Measurements from ENCODE around the gene SFXN5.

SFXN5 gene

GRCh38 chr2:73106791-73107190, 35.3 kb upstream of the SFXN5 start:
- no peak overlapping the region for H3K4me3 ChIP-seq (ENCODE audit: low read depth, low read length)
- TF ChIP-seq, protein P1, sequence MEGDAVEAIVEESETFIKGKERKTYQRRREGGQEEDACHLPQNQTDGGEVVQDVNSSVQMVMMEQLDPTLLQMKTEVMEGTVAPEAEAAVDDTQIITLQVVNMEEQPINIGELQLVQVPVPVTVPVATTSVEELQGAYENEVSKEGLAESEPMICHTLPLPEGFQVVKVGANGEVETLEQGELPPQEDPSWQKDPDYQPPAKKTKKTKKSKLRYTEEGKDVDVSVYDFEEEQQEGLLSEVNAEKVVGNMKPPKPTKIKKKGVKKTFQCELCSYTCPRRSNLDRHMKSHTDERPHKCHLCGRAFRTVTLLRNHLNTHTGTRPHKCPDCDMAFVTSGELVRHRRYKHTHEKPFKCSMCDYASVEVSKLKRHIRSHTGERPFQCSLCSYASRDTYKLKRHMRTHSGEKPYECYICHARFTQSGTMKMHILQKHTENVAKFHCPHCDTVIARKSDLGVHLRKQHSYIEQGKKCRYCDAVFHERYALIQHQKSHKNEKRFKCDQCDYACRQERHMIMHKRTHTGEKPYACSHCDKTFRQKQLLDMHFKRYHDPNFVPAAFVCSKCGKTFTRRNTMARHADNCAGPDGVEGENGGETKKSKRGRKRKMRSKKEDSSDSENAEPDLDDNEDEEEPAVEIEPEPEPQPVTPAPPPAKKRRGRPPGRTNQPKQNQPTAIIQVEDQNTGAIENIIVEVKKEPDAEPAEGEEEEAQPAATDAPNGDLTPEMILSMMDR (IDR thresholded peaks at IDR 0.05; ENCODE audit: low read depth, low read length, missing control alignments) = no peak
- DNase-seq (ENCODE audit: low read depth) = no peak

GRCh38 chr2:73105511-73105971, 34.0 kb upstream of the SFXN5 start:
- no peak overlapping the region for H3K4me3 ChIP-seq (ENCODE audit: low read depth, low read length)
- no peak for DNase-seq (ENCODE audit: low read depth)
- TF ChIP-seq, protein P1 (IDR thresholded peaks at IDR 0.05; ENCODE audit: low read depth, low read length, missing control alignments) = no peak

DNA sequence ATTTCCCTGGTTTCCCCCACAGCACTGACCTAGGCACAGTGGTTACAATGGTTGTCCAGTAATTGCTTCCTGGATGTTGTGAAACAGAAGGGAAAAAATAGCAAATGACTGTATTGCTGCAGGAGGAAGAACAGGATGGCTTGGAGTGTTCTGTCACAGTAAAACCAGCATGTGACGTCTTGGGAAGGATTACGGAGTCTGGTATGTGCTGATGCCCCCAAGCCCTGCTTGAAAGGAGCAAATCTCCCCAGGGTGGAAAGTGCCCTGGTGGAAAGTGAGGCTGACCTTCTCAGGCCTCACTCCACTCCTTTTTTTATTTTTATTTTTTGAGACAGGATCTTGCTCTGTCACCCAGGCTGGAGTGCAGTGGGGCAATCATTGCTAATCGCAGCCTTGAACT, 33.4 kb upstream of the SFXN5 start:
- no peak for DNase-seq (ENCODE audit: low read depth)
- TF ChIP-seq, protein P1 (IDR thresholded peaks at IDR 0.05; ENCODE audit: low read depth, low read length, missing control alignments) = no peak
- H3K4me3 ChIP-seq (ENCODE audit: low read depth, low read length) = no peak overlapping the region

DNA sequence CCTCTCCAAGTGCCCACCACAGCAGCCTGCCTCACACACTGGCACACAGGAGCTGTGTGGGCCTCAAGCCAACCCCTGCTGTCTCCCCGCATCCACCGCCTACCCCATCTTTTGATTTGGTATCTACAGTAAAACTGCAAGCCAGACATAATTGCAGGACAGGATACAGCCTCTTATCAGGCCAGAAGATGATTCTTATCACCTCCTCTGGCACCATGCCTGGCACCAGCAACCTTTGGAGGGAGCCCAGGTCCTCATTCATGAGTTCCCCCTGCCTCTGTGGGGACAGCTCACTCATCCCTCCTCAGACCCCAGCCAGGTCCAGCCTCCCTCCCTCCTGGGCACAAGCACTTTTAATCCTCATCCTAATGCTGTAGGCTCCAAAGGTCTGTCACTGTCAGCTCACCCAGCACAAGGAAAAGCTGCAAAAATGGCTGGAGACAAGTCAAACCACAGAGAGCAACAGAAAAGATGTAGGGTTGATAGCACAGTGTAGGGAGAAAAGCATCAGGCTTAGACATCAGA, 31.6 kb upstream of the SFXN5 start:
- TF ChIP-seq, protein P1 (IDR thresholded peaks at IDR 0.05; ENCODE audit: low read depth, low read length, missing control alignments) = no peak
- DNase-seq (ENCODE audit: low read depth) = no peak
- H3K4me3 ChIP-seq (ENCODE audit: low read depth, low read length) = no peak overlapping the region

- TF ChIP-seq, protein P1 (IDR thresholded peaks at IDR 0.05; ENCODE audit: low read depth, low read length, missing control alignments) = no peak
- no peak for DNase-seq (ENCODE audit: low read depth)
- H3K4me3 ChIP-seq (ENCODE audit: low read depth, low read length) = no peak overlapping the region
These were observed 30.2 kb upstream of the SFXN5 start for GRCh38 chr2:73101626-73102256.

GRCh38 chr2:73100956-73101355, 29.4 kb upstream of the SFXN5 start:
- DNase-seq (ENCODE audit: low read depth) = no peak
- TF ChIP-seq, protein P1 (IDR thresholded peaks at IDR 0.05; ENCODE audit: low read depth, low read length, missing control alignments) = no peak
- H3K4me3 ChIP-seq (ENCODE audit: low read depth, low read length) = no peak overlapping the region

DNA sequence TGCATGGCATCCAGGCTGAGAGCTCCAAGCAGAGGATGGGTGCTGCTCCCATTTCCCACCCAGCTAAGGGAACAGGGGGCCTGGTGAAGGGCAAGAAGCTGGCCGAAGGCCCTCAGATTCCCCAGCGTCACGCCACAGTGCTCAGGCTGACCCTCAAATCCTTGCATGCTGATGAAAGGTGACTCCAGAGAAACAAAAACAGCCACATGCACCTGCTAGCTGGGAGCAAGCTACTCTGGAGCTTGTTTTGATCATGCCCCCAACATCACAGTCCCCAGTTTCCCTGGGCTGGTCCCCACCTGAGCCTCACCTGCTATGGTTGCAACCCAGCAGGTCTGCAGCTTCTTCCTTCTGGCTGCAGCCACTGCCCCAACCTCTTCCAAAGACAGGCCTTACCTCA, 28.0 kb upstream of the SFXN5 start:
- no peak overlapping the region for H3K4me3 ChIP-seq (ENCODE audit: low read depth, low read length)
- TF ChIP-seq, protein P1 (IDR thresholded peaks at IDR 0.05; ENCODE audit: low read depth, low read length, missing control alignments) = no peak

More for the DNA sequence above, 28.0 kb upstream of the SFXN5 start:
- DNase-seq (ENCODE audit: low read depth) = no peak

All from GM12864 (cell line).